ENCODE measurements around the gene GYS1.

- TF ChIP-seq CTCF (IDR thresholded peaks at IDR 0.05) (no peak), POLR2A (IDR thresholded peaks at IDR 0.05) (no peak)
These were observed 18.1 kb upstream of the GYS1 start for GRCh38 chr19:49011194-49011593.

Measured in lower leg skin (tissue), 3 donors.